ENCODE measurements around the gene ANKZF1. TPM values are rescaled to one million over a fixed set of nuclear protein-coding genes. Genes with fewer than 3 reads are reported as not detected.

Gene ANKZF1
- total RNA-seq: 20.3 and 50.3 TPM in 2 replicates

GRCh38 chr2:219229305-219230058, at the start of gene ANKZF1, which contains the start of gene ATG9A:
TSS of gene ANKZF1 (plus strand) at chr2:219229806. CDS start at chr2:219230258, 452 bp downstream.
TSS of gene ATG9A (minus strand) at chr2:219229636. CDS start at chr2:219228024, 1,612 bp downstream.
- DNase-seq (ENCODE audit: low read depth): peak; percentile 79
- TF ChIP-seq CTCF (conservative IDR thresholded peaks at IDR 0.05; ENCODE audit: low read depth, low read length): no peak
- peak within 1 kb of the TSS; percentile 76 for H3K4me3 ChIP-seq (ENCODE audit: low read depth, low read length)

GRCh38 chr2:219180961-219181360, 48.6 kb upstream of the ANKZF1 start:
- no peak overlapping the region for H3K4me3 ChIP-seq (ENCODE audit: low read depth, low read length)
- no peak for DNase-seq (ENCODE audit: low read depth)
- TF ChIP-seq CTCF (conservative IDR thresholded peaks at IDR 0.05; ENCODE audit: low read depth, low read length): no peak

GRCh38 chr2:219181531-219181930, 48.1 kb upstream of the ANKZF1 start:
- no peak overlapping the region for H3K4me3 ChIP-seq (ENCODE audit: low read depth, low read length)
- no peak for TF ChIP-seq CTCF (conservative IDR thresholded peaks at IDR 0.05; ENCODE audit: low read depth, low read length)
- no peak for DNase-seq (ENCODE audit: low read depth)

- no peak for TF ChIP-seq CTCF (conservative IDR thresholded peaks at IDR 0.05; ENCODE audit: low read depth, low read length)
- no peak overlapping the region for H3K4me3 ChIP-seq (ENCODE audit: low read depth, low read length)
- no peak for DNase-seq (ENCODE audit: low read depth)
Observed at GRCh38 chr2:219182331-219183150, 47.1 kb upstream of the ANKZF1 start.

GRCh38 chr2:219183151-219183772, 46.3 kb upstream of the ANKZF1 start:
- TF ChIP-seq CTCF (conservative IDR thresholded peaks at IDR 0.05; ENCODE audit: low read depth, low read length): no peak
- DNase-seq (ENCODE audit: low read depth): no peak
- H3K4me3 ChIP-seq (ENCODE audit: low read depth, low read length): no peak overlapping the region

GRCh38 chr2:219184121-219184520, 45.5 kb upstream of the ANKZF1 start:
- no peak overlapping the region for H3K4me3 ChIP-seq (ENCODE audit: low read depth, low read length)
- no peak for DNase-seq (ENCODE audit: low read depth)
- TF ChIP-seq CTCF (conservative IDR thresholded peaks at IDR 0.05; ENCODE audit: low read depth, low read length): no peak

All from epithelial cell of proximal tubule (primary cell).